ENCODE measurements around the gene TUBGCP5.
"Not testable (repeated sequence)": the region's sequence is repeated elsewhere in the genome, so short reads cannot be mapped to it uniquely, and the experiment has no call there.

TUBGCP5 gene

DNA sequence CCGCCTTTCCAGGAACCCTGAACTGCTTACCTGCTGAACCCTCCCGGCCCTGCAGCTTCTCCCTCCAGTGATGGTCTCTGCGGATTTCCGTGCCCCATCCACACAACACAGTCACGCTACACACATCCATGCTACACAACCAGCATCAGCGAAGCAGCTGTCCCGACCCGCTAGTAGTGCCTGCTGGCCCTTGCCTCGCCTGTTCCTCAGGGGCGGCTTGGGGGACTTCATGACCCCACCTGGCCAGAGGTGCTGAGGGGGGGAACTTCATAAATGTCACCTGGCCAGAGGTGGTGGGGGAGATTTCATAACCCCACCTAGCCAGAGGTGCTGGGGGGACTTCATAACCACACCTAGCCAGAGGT is 530 bp upstream of the TUBGCP5 start:
- no peak for DNase-seq

- DNase-seq = no peak
These were observed 635 bp downstream of the TUBGCP5 start for GRCh38 chr15:23038726-23039142.

GRCh38 chr15:23035964-23036566 is 3.3 kb downstream of the TUBGCP5 start:
- no peak for DNase-seq

- no peak for DNase-seq
These were observed 5.4 kb downstream of the TUBGCP5 start for GRCh38 chr15:23033979-23034378.

DNA sequence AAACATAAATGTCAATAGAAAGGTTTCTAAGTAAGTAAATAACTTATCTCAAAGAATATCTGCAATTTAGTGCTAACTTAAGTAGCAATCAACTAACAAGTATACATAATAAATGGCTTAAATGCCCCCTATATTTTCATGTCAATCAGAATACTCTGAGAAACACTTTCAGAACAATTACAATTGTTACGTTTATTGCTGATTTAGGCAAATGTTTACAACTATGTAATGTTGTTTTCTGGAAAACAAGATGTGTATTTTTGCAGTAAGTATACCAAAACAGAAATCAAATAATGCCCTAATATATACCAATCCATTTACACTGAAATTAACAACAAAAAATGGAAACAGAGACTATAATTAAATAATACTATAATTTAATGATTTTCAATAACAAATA is 13.2 kb downstream of the TUBGCP5 start:
- no peak for DNase-seq

- no peak for DNase-seq
These were observed 17.2 kb downstream of the TUBGCP5 start for GRCh38 chr15:23022156-23022555.

- DNase-seq = no peak
These were observed 24.9 kb downstream of the TUBGCP5 start for GRCh38 chr15:23014394-23015000.

DNA sequence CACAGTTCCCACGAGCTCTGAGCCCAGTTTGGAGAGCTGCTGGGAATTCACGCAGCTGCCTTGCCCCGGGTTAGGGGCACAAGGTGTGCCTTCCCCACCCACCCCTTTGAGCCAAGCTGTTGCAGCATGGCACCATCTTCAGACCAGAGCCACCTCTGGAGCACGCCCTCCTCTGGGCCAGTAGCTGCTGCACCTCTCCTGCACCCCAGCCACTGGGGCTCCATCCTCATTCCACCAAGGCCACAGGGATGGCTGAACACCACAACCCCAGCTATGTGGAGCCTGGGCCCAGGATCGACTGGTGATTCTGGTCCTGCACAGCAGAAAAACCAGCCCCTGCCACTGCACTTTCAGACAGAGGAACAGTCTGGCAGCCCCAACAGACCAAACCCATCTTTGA is 25.7 kb downstream of the TUBGCP5 start:
- no peak for DNase-seq

DNA sequence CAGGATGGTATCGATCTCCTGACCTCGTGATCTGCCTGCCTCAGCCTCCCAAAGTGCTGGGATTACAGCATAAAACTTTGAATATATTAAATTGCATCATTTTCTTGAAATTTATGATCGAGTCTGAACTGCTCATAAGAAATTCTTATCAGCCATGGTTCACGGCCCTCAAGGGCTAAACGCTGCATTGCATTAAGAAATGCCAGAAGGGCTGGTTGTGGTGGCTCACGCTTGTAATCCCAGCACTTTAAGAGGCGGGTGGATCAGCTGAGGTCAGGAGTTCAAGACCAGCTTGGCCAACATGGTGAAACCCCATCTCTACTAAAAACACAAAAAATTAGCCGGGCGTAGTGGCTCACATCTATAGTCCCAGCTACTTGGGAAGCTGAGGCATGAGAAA is 26.8 kb downstream of the TUBGCP5 start:
- DNase-seq = not testable (repeated sequence)

- DNase-seq = no peak
These were observed 35.6 kb downstream of the TUBGCP5 start for GRCh38 chr15:23003736-23004135.

DNA sequence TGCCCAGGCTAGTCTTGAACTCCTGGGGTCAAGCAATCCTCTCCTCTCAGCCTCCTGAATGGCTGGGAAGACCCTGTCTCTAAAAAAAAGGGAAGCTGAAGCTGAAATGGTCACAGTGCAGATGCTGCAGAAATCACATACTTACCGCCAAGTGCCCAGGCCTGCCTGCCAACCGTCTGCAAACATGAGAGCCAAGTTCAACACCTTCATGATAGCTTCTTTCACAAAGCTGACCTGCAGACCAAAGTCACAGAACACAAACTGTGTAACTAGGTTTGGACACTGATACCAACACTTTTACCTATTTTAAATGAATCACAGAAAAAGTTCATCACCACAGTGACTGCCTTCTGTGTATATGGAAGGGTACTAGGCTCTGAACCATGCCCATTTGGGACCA is 36.4 kb downstream of the TUBGCP5 start:
- DNase-seq = no peak

DNA sequence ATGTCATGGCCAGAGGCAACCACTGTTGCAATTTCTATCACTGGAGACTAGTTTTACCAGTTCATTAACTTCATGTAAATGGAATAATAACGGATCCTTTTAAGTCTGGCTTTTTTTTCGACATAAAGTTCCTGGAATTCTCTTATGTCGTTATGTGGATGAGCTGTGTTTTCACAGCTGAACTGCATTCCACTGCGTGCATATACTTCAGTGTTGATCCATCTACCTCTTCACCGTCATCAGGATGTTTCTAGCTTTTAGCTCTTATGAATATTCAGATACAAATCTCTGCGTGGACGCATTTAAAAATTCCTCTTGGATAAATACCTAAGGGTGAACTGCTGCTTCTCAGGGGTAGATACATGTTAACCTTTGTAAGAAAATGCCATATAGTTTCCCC is 43.6 kb downstream of the TUBGCP5 start:
- DNase-seq = no peak

DNA sequence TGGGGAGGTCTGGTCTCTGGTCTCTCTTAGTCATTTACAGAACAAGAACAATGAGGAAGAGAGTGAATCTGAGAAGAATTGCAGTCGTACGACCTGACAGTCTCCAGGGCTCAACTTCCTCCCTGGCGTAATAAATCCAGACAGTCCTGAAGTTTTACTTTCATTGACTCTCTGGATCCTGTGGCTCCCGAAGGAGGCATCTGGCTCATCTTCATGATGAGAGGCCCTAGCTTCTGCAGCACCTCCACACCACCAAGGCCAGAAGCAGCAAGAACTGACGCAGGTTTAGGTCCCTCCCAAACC is 47.4 kb downstream of the TUBGCP5 start:
- no peak for DNase-seq

- DNase-seq = no peak
These were observed 49.5 kb downstream of the TUBGCP5 start for GRCh38 chr15:22989576-22990477.

DNA sequence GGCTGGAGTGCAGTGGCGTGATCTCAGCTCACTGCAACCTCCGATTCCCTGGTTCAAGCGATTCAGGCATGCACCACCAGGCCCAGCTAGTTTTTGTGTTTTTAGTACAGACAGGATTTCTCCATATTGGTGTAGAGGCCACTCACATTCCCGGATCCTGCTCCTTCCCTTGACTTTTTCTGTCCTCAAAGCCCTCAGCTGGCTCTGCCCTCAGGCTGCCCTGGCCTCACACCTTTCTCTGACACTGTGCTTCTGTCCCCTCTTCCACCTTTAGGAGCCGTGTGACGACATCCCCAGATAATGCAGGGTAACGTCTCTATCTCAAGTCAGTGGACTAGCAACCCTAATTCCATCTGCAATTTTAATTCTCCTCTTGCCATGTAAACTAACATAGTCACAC is 50.6 kb downstream of the TUBGCP5 start:
- DNase-seq = no peak

GRCh38 chr15:22981931-22982330 is 57.4 kb downstream of the TUBGCP5 start:
- DNase-seq = not testable (repeated sequence)

- no peak for DNase-seq
These were observed 58.1 kb downstream of the TUBGCP5 start for GRCh38 chr15:22981051-22981840.

- DNase-seq = peak; percentile 65
These were observed 58.9 kb downstream of the TUBGCP5 start, which contains the start of gene CYFIP1 for GRCh38 chr15:22980189-22981050. Gene CYFIP1 (minus strand): TSS chr15:22980368. CDS start chr15:22947285, 33,083 bp downstream.

- no peak for DNase-seq
These were observed 59.9 kb downstream of the TUBGCP5 start for GRCh38 chr15:22979238-22980188.

DNA sequence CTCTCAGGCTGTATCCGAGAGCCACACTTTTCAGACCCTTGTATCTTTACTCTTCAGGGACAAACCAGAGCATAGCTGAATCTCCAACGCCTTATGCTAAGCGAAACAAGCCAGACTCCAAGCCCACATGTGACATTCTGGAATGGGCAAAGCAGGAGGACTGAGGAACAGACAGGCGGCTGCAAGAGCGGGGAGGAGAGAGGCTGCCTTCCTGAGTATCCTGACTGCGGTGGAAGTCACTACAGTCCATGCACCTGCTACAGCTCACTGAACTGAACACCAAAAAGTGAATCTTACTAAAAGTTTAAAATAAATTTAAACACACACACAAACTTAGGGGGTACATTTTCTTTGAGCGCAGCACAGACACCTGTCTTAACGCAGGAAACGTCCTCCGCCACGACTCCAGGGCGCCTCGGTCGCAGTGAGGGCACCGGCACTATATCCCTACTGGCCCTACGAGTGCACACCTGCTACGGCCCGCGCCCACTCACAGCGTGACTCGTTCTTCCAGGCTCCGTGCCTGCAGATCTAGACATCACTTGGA is 60.6 kb downstream of the TUBGCP5 start:
- DNase-seq = no peak

GRCh38 chr15:22974745-22975144 is 64.6 kb downstream of the TUBGCP5 start:
- DNase-seq = no peak
